DOHH2 (cell line): ENCODE data around the gene TTC28.

ENCODE experiments used
- EZH2phosphoT487 ChIP-seq: fragments of 200-600 bp; sonication (generic); IDR thresholded peaks from 2 replicates; pipeline ENCODE4 v1.6.1; 2017; ENCODE audit warnings: borderline replicate concordance, mild to moderate bottlenecking, antibody characterized with exemption, low read length, moderate library complexity, mixed read lengths
- TF ChIP-seq, protein P1 (sequence below): fragments of 200-600 bp; sonication (generic); IDR thresholded peaks from one replicate; pipeline ENCODE4 v1.5.1; 2014; ENCODE audit warnings: antibody characterized with exemption, mild to moderate bottlenecking, low read depth, low read length; ENCODE audit not compliant: poor library complexity, severe bottlenecking

DNA sequence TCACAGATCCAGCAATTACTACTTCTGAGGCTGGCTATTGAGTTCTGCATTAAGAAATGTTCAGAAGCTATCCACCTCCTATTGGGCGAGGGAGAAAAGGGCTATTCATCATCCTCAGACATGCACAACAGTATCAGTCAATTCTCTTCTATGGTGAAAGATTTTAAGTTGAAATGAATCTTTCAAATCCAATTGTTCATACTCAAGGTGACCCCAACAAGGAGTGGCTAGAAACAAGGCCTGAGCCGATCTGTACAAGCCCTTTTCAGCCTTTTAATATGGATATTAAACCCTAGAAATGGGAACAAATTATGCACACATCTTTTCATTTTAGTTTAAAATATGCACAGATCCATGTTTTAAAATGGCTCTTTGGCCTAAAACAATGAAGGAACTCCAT, 457.1 kb downstream of the TTC28 start:
- TF ChIP-seq, protein P1, sequence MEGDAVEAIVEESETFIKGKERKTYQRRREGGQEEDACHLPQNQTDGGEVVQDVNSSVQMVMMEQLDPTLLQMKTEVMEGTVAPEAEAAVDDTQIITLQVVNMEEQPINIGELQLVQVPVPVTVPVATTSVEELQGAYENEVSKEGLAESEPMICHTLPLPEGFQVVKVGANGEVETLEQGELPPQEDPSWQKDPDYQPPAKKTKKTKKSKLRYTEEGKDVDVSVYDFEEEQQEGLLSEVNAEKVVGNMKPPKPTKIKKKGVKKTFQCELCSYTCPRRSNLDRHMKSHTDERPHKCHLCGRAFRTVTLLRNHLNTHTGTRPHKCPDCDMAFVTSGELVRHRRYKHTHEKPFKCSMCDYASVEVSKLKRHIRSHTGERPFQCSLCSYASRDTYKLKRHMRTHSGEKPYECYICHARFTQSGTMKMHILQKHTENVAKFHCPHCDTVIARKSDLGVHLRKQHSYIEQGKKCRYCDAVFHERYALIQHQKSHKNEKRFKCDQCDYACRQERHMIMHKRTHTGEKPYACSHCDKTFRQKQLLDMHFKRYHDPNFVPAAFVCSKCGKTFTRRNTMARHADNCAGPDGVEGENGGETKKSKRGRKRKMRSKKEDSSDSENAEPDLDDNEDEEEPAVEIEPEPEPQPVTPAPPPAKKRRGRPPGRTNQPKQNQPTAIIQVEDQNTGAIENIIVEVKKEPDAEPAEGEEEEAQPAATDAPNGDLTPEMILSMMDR: no peak
- TF ChIP-seq EZH2phosphoT487: no peak
